ENCODE data around the gene PIGX. TPM values are rescaled to one million over a fixed set of nuclear protein-coding genes. Genes with fewer than 3 reads are reported as not detected.

The PIGX gene
- total RNA-seq, 3 donors from 2014 or later (not counting 1 experiment from before 2014, with no cell fraction given): 23.9 to 31.8 (median 24.2) TPM

DNA sequence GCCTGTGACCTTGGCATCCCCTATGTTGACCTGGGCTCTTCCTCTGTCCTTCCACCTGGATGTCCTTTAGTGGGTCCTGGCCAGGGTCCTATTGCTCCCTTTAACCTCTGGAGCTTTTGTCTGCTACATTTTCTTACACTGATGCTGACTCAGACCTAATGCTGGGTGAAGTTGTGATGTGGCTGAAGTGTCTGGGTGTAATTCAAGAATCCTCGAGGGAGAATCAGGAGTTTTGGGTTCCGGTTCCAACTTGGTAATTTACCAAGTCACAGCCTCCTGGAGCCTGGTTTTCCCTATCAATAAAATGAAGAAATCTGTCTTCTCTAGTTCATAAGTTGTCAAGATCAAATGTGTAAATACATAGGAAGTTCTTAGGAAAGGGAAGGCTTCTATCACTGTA lies 25.7 kb upstream of the PIGX start:
- Histone ChIP-seq H3K27ac (ENCODE audit: low read length) (no peak overlapping the region), H3K27me3 (ENCODE audit: control insufficient read depth, insufficient read depth, low read length) (no peaks in the 10 kb centered on the region), H3K4me3 (ENCODE audit: low read length) (no peak overlapping the region), H3K9me3 (ENCODE audit: control insufficient read depth, insufficient read depth, low read length) (no peaks in the 10 kb centered on the region), H3K4me1 (ENCODE audit: control insufficient read depth, insufficient read depth, low read length) (peaks cover 16% of the 10 kb centered on the region), H3K36me3 (ENCODE audit: control insufficient read depth, insufficient read depth, low read length) (no peaks in the 10 kb centered on the region)
- 100% methylated on average over 2 of the region's 2 CpGs for WGBS (ENCODE audit: insufficient coverage)
- Mint-ChIP-seq H3K4me3 (no peak overlapping the region), H3K4me1 (peaks cover 16 to 17% of the 10 kb centered on the region in 2 donors), H3K27me3 (ENCODE audit: low read depth in 2 of 2) (no peaks in the 10 kb centered on the region), H3K9me3 (no peaks in the 10 kb centered on the region), H3K36me3 (no peaks in the 10 kb centered on the region), H3K27ac (no peak overlapping the region)
- intact Hi-C loops (cut with micrococcal nuclease): loop anchor here (10.0 kb wide), 1 partner anchor 432 kb away; no protein-coding TSS in a partner anchor
- DNase-seq (no peak), ATAC-seq (no peak)
- no peak for TF ChIP-seq CTCF (IDR thresholded peaks at IDR 0.05)

GRCh38 chr3:196688349-196688748 lies 23.8 kb upstream of the PIGX start:
- intact Hi-C loops (cut with micrococcal nuclease): loop anchor here (10.0 kb wide), 1 partner anchor 434 kb away; no protein-coding TSS in a partner anchor
- no peak for TF ChIP-seq CTCF (IDR thresholded peaks at IDR 0.05)
- Histone ChIP-seq H3K4me1 (ENCODE audit: control insufficient read depth, insufficient read depth, low read length) (peaks cover 16% of the 10 kb centered on the region), H3K27ac (ENCODE audit: low read length) (no peak overlapping the region), H3K27me3 (ENCODE audit: control insufficient read depth, insufficient read depth, low read length) (no peaks in the 10 kb centered on the region), H3K9me3 (ENCODE audit: control insufficient read depth, insufficient read depth, low read length) (no peaks in the 10 kb centered on the region), H3K4me3 (ENCODE audit: low read length) (no peak overlapping the region), H3K36me3 (ENCODE audit: control insufficient read depth, insufficient read depth, low read length) (no peaks in the 10 kb centered on the region)
- Mint-ChIP-seq H3K4me3 (no peak overlapping the region), H3K9me3 (no peaks in the 10 kb centered on the region), H3K27me3 (ENCODE audit: low read depth in 2 of 2) (no peaks in the 10 kb centered on the region), H3K4me1 (peaks cover 16 to 17% of the 10 kb centered on the region in 2 donors), H3K36me3 (no peaks in the 10 kb centered on the region), H3K27ac (peak overlapping the region in 1 of 2 donors; percentile 27)
- WGBS (ENCODE audit: insufficient coverage): 33% methylated on average over 5 of the region's 5 CpGs
- no peak for DNase-seq
- peak in 1 of 3 donors; percentile 76 for ATAC-seq

- H3K36me3 Mint-ChIP-seq: no peaks in the 10 kb centered on the region
- Histone ChIP-seq H3K27me3 (ENCODE audit: control insufficient read depth, insufficient read depth, low read length) (no peaks in the 10 kb centered on the region), H3K4me3 (ENCODE audit: low read length) (no peak overlapping the region), H3K4me1 (ENCODE audit: control insufficient read depth, insufficient read depth, low read length) (peaks cover 17% of the 10 kb centered on the region), H3K36me3 (ENCODE audit: control insufficient read depth, insufficient read depth, low read length) (no peaks in the 10 kb centered on the region), H3K27ac (ENCODE audit: low read length) (no peak overlapping the region), H3K9me3 (ENCODE audit: control insufficient read depth, insufficient read depth, low read length) (no peaks in the 10 kb centered on the region)
- WGBS (ENCODE audit: insufficient coverage): 90% methylated on average over 15 of the region's 17 CpGs
- intact Hi-C loops (cut with micrococcal nuclease): loop anchor here (10.0 kb wide), 1 partner anchor 435 kb away; no protein-coding TSS in a partner anchor
- no peaks in the 10 kb centered on the region for H3K27me3 Mint-ChIP-seq (ENCODE audit: low read depth in 2 of 2)
- no peak for DNase-seq
- no peak overlapping the region for H3K27ac Mint-ChIP-seq
- peaks cover 0 to 2% of the 10 kb centered on the region in 2 donors for H3K9me3 Mint-ChIP-seq
- H3K4me1 Mint-ChIP-seq: peaks cover 5 to 14% of the 10 kb centered on the region in 2 donors
- no peak for ATAC-seq
- no peak overlapping the region for H3K4me3 Mint-ChIP-seq
- no peak for TF ChIP-seq CTCF (IDR thresholded peaks at IDR 0.05)
These were observed 22.1 kb upstream of the PIGX start for GRCh38 chr3:196689941-196690660.

Measured in natural killer cell (primary cell).